ENCODE measurements around the gene KATNIP.

DNA sequence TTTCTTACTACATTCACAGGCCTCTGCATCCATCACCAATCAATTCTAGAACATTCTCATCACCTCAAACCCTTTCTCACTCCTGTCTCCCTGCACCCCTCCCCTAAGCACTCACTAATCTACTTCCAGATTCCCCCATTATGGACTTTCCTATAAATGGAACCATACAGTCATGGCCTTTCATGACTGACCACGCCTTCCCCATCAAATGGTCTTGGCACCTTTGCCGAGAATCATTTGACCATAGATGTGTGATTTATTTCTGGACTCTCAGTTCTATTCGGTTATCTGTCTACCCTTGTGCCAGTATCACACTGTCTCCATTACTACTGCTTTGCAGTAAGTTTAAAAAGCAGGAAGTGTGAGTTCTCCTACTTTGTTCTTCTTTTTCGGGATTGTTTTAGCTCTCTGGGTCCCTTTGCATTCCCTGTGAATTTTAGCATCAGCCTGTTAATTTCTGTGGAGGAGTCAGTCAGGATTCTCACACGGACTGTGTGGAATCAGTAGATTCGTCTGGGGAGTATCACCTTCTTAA lies 27.7 kb upstream of the KATNIP start:
- TF ChIP-seq, protein P1, sequence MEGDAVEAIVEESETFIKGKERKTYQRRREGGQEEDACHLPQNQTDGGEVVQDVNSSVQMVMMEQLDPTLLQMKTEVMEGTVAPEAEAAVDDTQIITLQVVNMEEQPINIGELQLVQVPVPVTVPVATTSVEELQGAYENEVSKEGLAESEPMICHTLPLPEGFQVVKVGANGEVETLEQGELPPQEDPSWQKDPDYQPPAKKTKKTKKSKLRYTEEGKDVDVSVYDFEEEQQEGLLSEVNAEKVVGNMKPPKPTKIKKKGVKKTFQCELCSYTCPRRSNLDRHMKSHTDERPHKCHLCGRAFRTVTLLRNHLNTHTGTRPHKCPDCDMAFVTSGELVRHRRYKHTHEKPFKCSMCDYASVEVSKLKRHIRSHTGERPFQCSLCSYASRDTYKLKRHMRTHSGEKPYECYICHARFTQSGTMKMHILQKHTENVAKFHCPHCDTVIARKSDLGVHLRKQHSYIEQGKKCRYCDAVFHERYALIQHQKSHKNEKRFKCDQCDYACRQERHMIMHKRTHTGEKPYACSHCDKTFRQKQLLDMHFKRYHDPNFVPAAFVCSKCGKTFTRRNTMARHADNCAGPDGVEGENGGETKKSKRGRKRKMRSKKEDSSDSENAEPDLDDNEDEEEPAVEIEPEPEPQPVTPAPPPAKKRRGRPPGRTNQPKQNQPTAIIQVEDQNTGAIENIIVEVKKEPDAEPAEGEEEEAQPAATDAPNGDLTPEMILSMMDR (conservative IDR thresholded peaks at IDR 0.05; ENCODE audit: low read depth, low read length): no peak
- no peak for TF ChIP-seq EZH2 (IDR thresholded peaks at IDR 0.05; ENCODE audit: low read length, unreplicated experiment)
